Measurements from ENCODE around the gene USP40. TPM values are rescaled to one million over a fixed set of nuclear protein-coding genes. Genes with fewer than 3 reads are reported as not detected.

The USP40 gene
- total and polyA plus RNA-seq, 2 donors (not counting 1 experiment from before 2014, with no cell fraction given): 19.8 to 37.0 TPM

DNA sequence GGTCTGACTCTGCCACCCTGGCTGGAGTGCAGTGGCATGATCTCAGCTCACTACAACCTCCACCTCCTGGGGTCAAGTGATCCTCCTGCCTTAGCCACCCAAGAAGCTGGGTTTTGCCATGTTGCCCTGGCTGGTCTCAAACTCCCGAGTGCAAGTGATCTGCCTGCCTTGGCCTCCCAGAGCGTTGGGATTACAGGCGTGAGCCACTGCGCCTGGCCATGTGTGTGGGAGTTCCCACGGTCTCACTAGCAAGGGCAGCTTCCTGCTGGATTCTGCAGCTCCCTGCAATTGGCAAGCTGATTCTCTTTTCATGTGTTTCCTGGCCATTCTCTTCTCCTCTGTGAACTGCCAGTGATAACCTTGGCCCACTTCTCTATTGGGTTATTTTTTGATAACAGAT lies 84.0 kb downstream of the USP40 start:
- ChIA-PET POLR2A (interaction anchor here (0.7 to 1.5 kb wide), 2 partner anchors 64 to 84 kb away, joined by 3 to 4 read pairs; partner anchors contain the start of gene USP40), CTCF (no interaction called here)
- Histone ChIP-seq H3K9ac (ENCODE audit: low read length) (no peak overlapping the region), H3K27ac (ENCODE audit: low read length in 2 of 2) (no peak overlapping the region), H3K9me3 (ENCODE audit: control extremely low read depth in 1 of 3, control insufficient read depth in 2 of 3, insufficient read depth in 1 of 3, low read length in 2 of 3) (no peaks in the 10 kb centered on the region), H3K36me3 (replicated peaks in 1 of 2; ENCODE audit: control extremely low read depth in 1 of 2, control insufficient read depth in 1 of 2, extremely low read depth in 1 of 2, insufficient read depth in 2 of 2, low read length in 1 of 2) (peaks cover 0 to 28% of the 10 kb centered on the region in 2 experiments), H3K27me3 (replicated peaks in 1 of 4; ENCODE audit: control extremely low read depth in 1 of 4, control insufficient read depth in 3 of 4, insufficient read depth in 4 of 4, low read length in 3 of 4) (no peaks in the 10 kb centered on the region), H3K4me2 (replicated peaks; ENCODE audit: low read depth, low read length, poor library complexity, severe bottlenecking) (no peak overlapping the region), H3K4me3 (ENCODE audit: control extremely low read depth in 1 of 5, extremely low read depth in 1 of 5, insufficient read depth in 1 of 5, low read depth in 2 of 5, low read length in 4 of 5) (no peak overlapping the region), H3K4me1 (ENCODE audit: control insufficient read depth in 2 of 2, insufficient read depth in 2 of 2, low read length in 2 of 2) (no peaks in the 10 kb centered on the region), H2AFZ (ENCODE audit: insufficient read depth, low read depth, low read length, poor library complexity, severe bottlenecking) (no peak overlapping the region), H3K79me2 (ENCODE audit: control insufficient read depth, insufficient read depth, low read length) (no peaks in the 10 kb centered on the region), H4K20me1 (ENCODE audit: control insufficient read depth, insufficient read depth, low read length, poor library complexity, severe bottlenecking) (no peaks in the 10 kb centered on the region)
- H3K27ac Mint-ChIP-seq: peak overlapping the region; percentile 17
- H3K4me3 Mint-ChIP-seq: no peak overlapping the region
- no peaks in the 10 kb centered on the region for H3K27me3 Mint-ChIP-seq
- TF ChIP-seq EZH2 (IDR thresholded peaks at IDR 0.05; ENCODE audit: borderline replicate concordance, insufficient read depth, low read depth, low read length, poor library complexity, severe bottlenecking) (no peak), CTCF (IDR thresholded peaks at IDR 0.05) (no peak)
- ATAC-seq (ENCODE audit: low read depth) (no peak), DNase-seq (no peak)
- no peaks in the 10 kb centered on the region for H3K9me3 Mint-ChIP-seq (ENCODE audit: insufficient read depth)
- peaks cover 2% of the 10 kb centered on the region for H3K4me1 Mint-ChIP-seq
- intact Hi-C loops (cut with micrococcal nuclease): no loop called here
- WGBS (ENCODE audit: insufficient coverage): 99% methylated on average over 5 of the region's 5 CpGs

- H3K36me3 ChIP-seq (replicated peaks in 1 of 2; ENCODE audit: control extremely low read depth in 1 of 2, control insufficient read depth in 1 of 2, extremely low read depth in 1 of 2, insufficient read depth in 2 of 2, low read length in 1 of 2): peaks cover 0 to 35% of the 10 kb centered on the region in 2 experiments
- no peaks in the 10 kb centered on the region for H3K27me3 ChIP-seq (replicated peaks in 1 of 4; ENCODE audit: control extremely low read depth in 1 of 4, control insufficient read depth in 3 of 4, insufficient read depth in 4 of 4, low read length in 3 of 4)
- H3K4me1 Mint-ChIP-seq: no peaks in the 10 kb centered on the region
- H3K9me3 ChIP-seq (ENCODE audit: control extremely low read depth in 1 of 3, control insufficient read depth in 2 of 3, insufficient read depth in 1 of 3, low read length in 2 of 3): no peaks in the 10 kb centered on the region
- H4K20me1 ChIP-seq (ENCODE audit: control insufficient read depth, insufficient read depth, low read length, poor library complexity, severe bottlenecking): no peaks in the 10 kb centered on the region
- no peak overlapping the region for H3K4me3 Mint-ChIP-seq
- H3K4me1 ChIP-seq (ENCODE audit: control insufficient read depth in 2 of 2, insufficient read depth in 2 of 2, low read length in 2 of 2): no peaks in the 10 kb centered on the region
- no peak overlapping the region for H2AFZ ChIP-seq (ENCODE audit: insufficient read depth, low read depth, low read length, poor library complexity, severe bottlenecking)
- H3K4me3 ChIP-seq (ENCODE audit: control extremely low read depth in 1 of 5, extremely low read depth in 1 of 5, insufficient read depth in 1 of 5, low read depth in 2 of 5, low read length in 4 of 5): no peak overlapping the region
- H3K27ac Mint-ChIP-seq: peak overlapping the region; percentile 58
- no peak for DNase-seq
- no peak for ATAC-seq (ENCODE audit: low read depth)
- WGBS (ENCODE audit: insufficient coverage): 94% methylated on average over 20 of the region's 22 CpGs
- H3K79me2 ChIP-seq (ENCODE audit: control insufficient read depth, insufficient read depth, low read length): no peaks in the 10 kb centered on the region
- intact Hi-C loops (cut with micrococcal nuclease): loop anchor here (1.0 kb wide), 1 partner anchor 230 kb away; no protein-coding TSS in a partner anchor
- H3K27ac ChIP-seq (ENCODE audit: low read length in 2 of 2): no peak overlapping the region
- no peak overlapping the region for H3K9ac ChIP-seq (ENCODE audit: low read length)
- POLR2A ChIA-PET: interaction anchor here (1.5 kb wide), 1 partner anchor 85 kb away, joined by 3 read pairs; the partner anchor contains the start of gene USP40
- no peak for TF ChIP-seq EZH2 (IDR thresholded peaks at IDR 0.05; ENCODE audit: borderline replicate concordance, insufficient read depth, low read depth, low read length, poor library complexity, severe bottlenecking)
- no peak for TF ChIP-seq CTCF (IDR thresholded peaks at IDR 0.05)
- no peak overlapping the region for H3K4me2 ChIP-seq (replicated peaks; ENCODE audit: low read depth, low read length, poor library complexity, severe bottlenecking)
- H3K9me3 Mint-ChIP-seq (ENCODE audit: insufficient read depth): no peaks in the 10 kb centered on the region
- CTCF ChIA-PET: interaction anchor here (1.1 to 1.9 kb wide), 3 partner anchors 17 to 230 kb away, joined by 3 to 4 read pairs (median 3); no protein-coding TSS in a partner anchor
- no peaks in the 10 kb centered on the region for H3K27me3 Mint-ChIP-seq
These were observed 85.0 kb downstream of the USP40 start for GRCh38 chr2:233481368-233482142.

All from B cell (primary cell).